T-helper 1 cell treated with Interleukin-12 subunit alpha and Interleukin-12 subunit beta and Interleukin-4 antibody, amounts not matched to agents 30 μg/mL and 1 μg/mL, for 36 hours (primary cell): ENCODE results near the gene RPL13.

ENCODE experiments used
- H3K27ac Mint-ChIP-seq: one replicate; pipeline ENCODE4 v1.8.0; 2021; ENCODE audit warnings: mild to moderate bottlenecking, mixed read lengths
- H3K27me3 Mint-ChIP-seq: one replicate; pipeline ENCODE4 v1.8.0; 2021; ENCODE audit warnings: low read depth, mixed read lengths
- H3K36me3 Mint-ChIP-seq: one replicate; pipeline ENCODE4 v1.8.0; 2021; ENCODE audit warnings: low read depth, mixed read lengths
- H3K4me1 Mint-ChIP-seq: one replicate; pipeline ENCODE4 v1.8.0; 2021; ENCODE audit warnings: low read depth, mixed read lengths
- H3K4me3 Mint-ChIP-seq: one replicate; pipeline ENCODE4 v1.8.0; 2021; ENCODE audit warnings: mild to moderate bottlenecking, moderate library complexity, mixed read lengths
- H3K9me3 Mint-ChIP-seq: one replicate; pipeline ENCODE4 v1.8.0; 2021; ENCODE audit warnings: mixed read lengths

The RPL13 gene

GRCh38 chr16:89575247-89576152, 15.0 kb downstream of the RPL13 start, which contains the start of gene CPNE7:
TSS of gene CPNE7 (plus strand) at chr16:89575758. CDS start at chr16:89575898, 140 bp downstream.
- H3K27ac Mint-ChIP-seq: no peak within 1 kb of the TSS
- H3K36me3 Mint-ChIP-seq: no peaks in the 10 kb centered on the region
- peaks cover 5% of the 10 kb centered on the region for H3K4me1 Mint-ChIP-seq
- no peaks in the 10 kb centered on the region for H3K9me3 Mint-ChIP-seq
- H3K27me3 Mint-ChIP-seq: peaks cover 24% of the 10 kb centered on the region
- H3K4me3 Mint-ChIP-seq: no peak within 1 kb of the TSS

- Mint-ChIP-seq H3K4me3 (no peak overlapping the region), H3K27ac (no peak overlapping the region), H3K27me3 (peaks cover 24% of the 10 kb centered on the region), H3K36me3 (no peaks in the 10 kb centered on the region), H3K9me3 (no peaks in the 10 kb centered on the region), H3K4me1 (peaks cover 5% of the 10 kb centered on the region)
These were observed 15.9 kb downstream of the RPL13 start for GRCh38 chr16:89576153-89577054.

DNA sequence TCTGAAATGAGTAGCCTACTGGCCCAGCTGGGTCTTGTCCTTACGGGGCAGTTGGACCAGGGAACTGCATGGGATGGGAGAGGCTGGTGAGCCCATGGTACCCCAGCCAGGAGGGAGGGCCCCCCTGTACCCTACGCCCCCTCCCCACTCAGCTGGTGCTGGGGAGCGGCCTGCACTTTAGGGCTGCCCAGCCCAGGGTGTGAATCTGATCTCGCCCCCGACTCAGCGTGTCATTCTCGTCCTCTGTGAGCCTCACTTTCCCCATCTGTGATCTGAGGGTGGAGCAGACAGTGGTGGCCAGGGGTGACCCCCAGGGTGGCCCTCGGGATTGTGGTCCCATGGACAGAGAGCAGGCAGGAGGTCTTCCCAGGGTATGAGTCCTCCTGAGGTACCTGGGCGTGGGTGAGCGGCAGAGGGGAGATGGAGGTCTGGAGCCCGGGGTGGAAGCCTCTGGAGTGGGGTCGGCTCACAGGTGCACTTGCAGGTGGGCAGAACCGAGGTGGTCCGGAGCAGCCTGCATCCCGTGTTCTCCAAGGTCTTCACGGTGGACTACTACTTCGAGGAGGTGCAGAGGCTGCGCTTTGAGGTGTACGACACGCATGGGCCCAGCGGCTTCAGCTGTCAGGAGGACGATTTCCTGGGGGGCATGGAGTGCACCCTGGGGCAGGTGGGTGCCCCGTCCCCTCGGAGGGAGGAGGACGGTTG, 16.7 kb downstream of the RPL13 start:
- no peak overlapping the region for H3K4me3 Mint-ChIP-seq
- peaks cover 21% of the 10 kb centered on the region for H3K27me3 Mint-ChIP-seq
- H3K27ac Mint-ChIP-seq: no peak overlapping the region
- H3K36me3 Mint-ChIP-seq: no peaks in the 10 kb centered on the region
- no peaks in the 10 kb centered on the region for H3K9me3 Mint-ChIP-seq
- H3K4me1 Mint-ChIP-seq: peaks cover under 1% of the 10 kb centered on the region

- Mint-ChIP-seq H3K36me3 (no peaks in the 10 kb centered on the region), H3K27ac (no peak overlapping the region), H3K9me3 (no peaks in the 10 kb centered on the region), H3K4me1 (no peaks in the 10 kb centered on the region), H3K27me3 (peaks cover 8% of the 10 kb centered on the region), H3K4me3 (no peak overlapping the region)
These were observed 18.9 kb downstream of the RPL13 start for GRCh38 chr16:89579351-89579750.

- peaks cover 8% of the 10 kb centered on the region for H3K27me3 Mint-ChIP-seq
- H3K4me1 Mint-ChIP-seq: no peaks in the 10 kb centered on the region
- no peaks in the 10 kb centered on the region for H3K36me3 Mint-ChIP-seq
- H3K27ac Mint-ChIP-seq: no peak overlapping the region
- H3K4me3 Mint-ChIP-seq: no peak overlapping the region
- H3K9me3 Mint-ChIP-seq: no peaks in the 10 kb centered on the region
These were observed 20.7 kb downstream of the RPL13 start for GRCh38 chr16:89581045-89581695.

- Mint-ChIP-seq H3K9me3 (no peaks in the 10 kb centered on the region), H3K36me3 (no peaks in the 10 kb centered on the region), H3K4me3 (no peak overlapping the region), H3K27me3 (peaks cover 7% of the 10 kb centered on the region), H3K4me1 (no peaks in the 10 kb centered on the region), H3K27ac (no peak overlapping the region)
These were observed 21.5 kb downstream of the RPL13 start for GRCh38 chr16:89581861-89582563.

- Mint-ChIP-seq H3K36me3 (no peaks in the 10 kb centered on the region), H3K27me3 (peaks cover 3% of the 10 kb centered on the region), H3K27ac (no peak overlapping the region), H3K4me3 (no peak overlapping the region), H3K4me1 (no peaks in the 10 kb centered on the region), H3K9me3 (no peaks in the 10 kb centered on the region)
These were observed 22.2 kb downstream of the RPL13 start for GRCh38 chr16:89582614-89583196.

DNA sequence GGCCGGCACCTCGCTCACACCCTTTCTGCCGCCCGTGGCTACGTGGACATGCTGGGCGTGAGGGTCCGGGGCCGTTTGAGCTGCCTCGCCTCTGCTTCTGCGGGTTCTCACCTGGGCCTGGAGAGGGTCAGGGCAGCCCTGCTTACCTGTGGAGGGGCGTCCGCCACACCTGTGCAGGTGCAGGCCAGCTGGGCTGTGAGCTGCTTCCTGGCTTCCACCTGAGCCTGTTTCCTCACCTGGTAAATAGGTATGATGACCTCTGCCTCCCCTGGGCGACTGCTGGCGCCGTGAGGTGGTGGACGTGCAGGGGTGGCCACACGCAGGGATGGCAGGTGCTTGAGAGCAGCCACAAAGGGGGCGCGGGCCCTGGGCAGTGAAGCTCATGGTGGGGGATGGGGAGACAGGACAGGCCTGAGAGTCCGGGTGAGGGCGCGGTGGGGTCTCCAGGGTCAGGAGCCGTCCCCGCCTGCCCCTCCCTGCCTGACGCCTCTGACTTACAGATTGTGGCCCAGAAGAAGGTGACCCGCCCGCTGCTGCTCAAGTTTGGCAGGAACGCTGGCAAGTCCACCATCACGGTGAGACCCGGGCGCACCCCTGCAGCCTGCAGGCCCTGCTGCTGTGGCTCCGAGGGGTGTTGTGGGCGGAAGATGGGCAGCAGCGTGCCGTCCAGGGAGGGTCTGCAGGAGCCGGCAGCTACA, 22.9 kb downstream of the RPL13 start:
- no peaks in the 10 kb centered on the region for H3K36me3 Mint-ChIP-seq
- H3K4me1 Mint-ChIP-seq: no peaks in the 10 kb centered on the region
- H3K4me3 Mint-ChIP-seq: no peak overlapping the region
- no peak overlapping the region for H3K27ac Mint-ChIP-seq
- peaks cover 1% of the 10 kb centered on the region for H3K27me3 Mint-ChIP-seq
- H3K9me3 Mint-ChIP-seq: no peaks in the 10 kb centered on the region

- Mint-ChIP-seq H3K27me3 (no peaks in the 10 kb centered on the region), H3K27ac (no peak overlapping the region), H3K36me3 (no peaks in the 10 kb centered on the region), H3K9me3 (no peaks in the 10 kb centered on the region), H3K4me1 (no peaks in the 10 kb centered on the region), H3K4me3 (no peak overlapping the region)
These were observed 23.6 kb downstream of the RPL13 start for GRCh38 chr16:89583895-89584644.

GRCh38 chr16:89584768-89585549, 24.5 kb downstream of the RPL13 start:
- H3K9me3 Mint-ChIP-seq: no peaks in the 10 kb centered on the region
- no peak overlapping the region for H3K4me3 Mint-ChIP-seq
- no peak overlapping the region for H3K27ac Mint-ChIP-seq
- no peaks in the 10 kb centered on the region for H3K4me1 Mint-ChIP-seq
- H3K36me3 Mint-ChIP-seq: no peaks in the 10 kb centered on the region
- H3K27me3 Mint-ChIP-seq: no peaks in the 10 kb centered on the region

DNA sequence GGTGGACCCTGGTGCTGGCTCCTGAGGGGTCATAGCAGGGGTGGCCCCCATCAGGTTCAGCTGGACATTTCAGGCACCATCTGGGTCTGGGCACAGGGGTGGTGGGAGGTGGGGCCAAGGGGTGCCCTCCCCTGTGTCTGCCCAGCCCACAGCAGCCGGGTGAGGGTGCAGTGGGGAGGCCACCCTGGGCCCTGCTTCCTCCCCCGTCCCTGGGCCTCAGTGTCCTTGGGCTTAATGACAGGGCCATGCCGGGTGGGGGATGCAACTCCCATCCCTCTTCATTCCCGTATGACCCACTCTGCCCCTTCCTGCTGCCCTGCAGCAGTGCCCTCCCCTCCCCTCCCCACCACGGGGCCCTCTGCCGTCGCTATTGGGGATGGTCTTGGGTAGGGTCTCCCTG, 25.7 kb downstream of the RPL13 start:
- Mint-ChIP-seq H3K27me3 (no peaks in the 10 kb centered on the region), H3K4me1 (no peaks in the 10 kb centered on the region), H3K4me3 (no peak overlapping the region), H3K36me3 (no peaks in the 10 kb centered on the region), H3K27ac (no peak overlapping the region), H3K9me3 (no peaks in the 10 kb centered on the region)

DNA sequence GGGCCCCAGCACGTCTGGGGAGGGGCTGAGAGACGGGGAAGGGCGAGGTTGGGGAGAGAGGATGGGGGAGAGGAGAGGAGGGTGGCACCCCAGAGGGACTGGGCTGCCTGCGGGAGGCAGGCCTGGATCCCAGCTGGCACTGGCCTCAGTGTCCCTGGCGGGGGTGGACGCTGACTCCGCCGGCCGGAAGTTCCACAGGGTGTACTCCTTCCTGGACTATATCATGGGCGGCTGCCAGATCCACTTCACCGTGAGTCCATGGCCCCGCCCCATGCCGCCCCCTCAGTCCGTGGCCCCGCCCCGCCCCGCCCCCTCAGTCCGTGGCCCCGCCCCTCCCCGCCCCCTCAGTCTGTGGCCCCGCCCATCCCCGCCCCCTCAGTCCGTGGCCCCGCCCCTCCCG, 26.4 kb downstream of the RPL13 start:
- H3K36me3 Mint-ChIP-seq: no peaks in the 10 kb centered on the region
- H3K27me3 Mint-ChIP-seq: no peaks in the 10 kb centered on the region
- H3K27ac Mint-ChIP-seq: no peak overlapping the region
- no peaks in the 10 kb centered on the region for H3K4me1 Mint-ChIP-seq
- H3K9me3 Mint-ChIP-seq: no peaks in the 10 kb centered on the region
- no peak overlapping the region for H3K4me3 Mint-ChIP-seq
